HFF-Myc (cell line): ENCODE data around the gene TFAP2A.

ENCODE experiments used
- DNase-seq: peaks from one replicate; pipeline ENCODE4 v3.0.0-alpha.2; 2011; ENCODE audit warnings: low read depth; ENCODE audit errors: extremely low read depth
- H3K4me3 ChIP-seq: replicated peaks from 2 replicates; pipeline ENCODE4 v1.5.1; 2011; ENCODE audit warnings: low read depth, mild to moderate bottlenecking, control low read depth, low read length
- TF ChIP-seq, protein P1 (sequence below): IDR thresholded peaks from 2 replicates; pipeline ENCODE4 v1.5.1; 2012; ENCODE audit warnings: mild to moderate bottlenecking, low read depth, low read length, control low read depth; ENCODE audit errors: missing control alignments

The TFAP2A gene

GRCh38 chr6:10421158-10421920, 6.5 kb upstream of the TFAP2A start:
- TF ChIP-seq, protein P1, sequence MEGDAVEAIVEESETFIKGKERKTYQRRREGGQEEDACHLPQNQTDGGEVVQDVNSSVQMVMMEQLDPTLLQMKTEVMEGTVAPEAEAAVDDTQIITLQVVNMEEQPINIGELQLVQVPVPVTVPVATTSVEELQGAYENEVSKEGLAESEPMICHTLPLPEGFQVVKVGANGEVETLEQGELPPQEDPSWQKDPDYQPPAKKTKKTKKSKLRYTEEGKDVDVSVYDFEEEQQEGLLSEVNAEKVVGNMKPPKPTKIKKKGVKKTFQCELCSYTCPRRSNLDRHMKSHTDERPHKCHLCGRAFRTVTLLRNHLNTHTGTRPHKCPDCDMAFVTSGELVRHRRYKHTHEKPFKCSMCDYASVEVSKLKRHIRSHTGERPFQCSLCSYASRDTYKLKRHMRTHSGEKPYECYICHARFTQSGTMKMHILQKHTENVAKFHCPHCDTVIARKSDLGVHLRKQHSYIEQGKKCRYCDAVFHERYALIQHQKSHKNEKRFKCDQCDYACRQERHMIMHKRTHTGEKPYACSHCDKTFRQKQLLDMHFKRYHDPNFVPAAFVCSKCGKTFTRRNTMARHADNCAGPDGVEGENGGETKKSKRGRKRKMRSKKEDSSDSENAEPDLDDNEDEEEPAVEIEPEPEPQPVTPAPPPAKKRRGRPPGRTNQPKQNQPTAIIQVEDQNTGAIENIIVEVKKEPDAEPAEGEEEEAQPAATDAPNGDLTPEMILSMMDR: no peak
- no peak for DNase-seq
- H3K4me3 ChIP-seq: no peak overlapping the region

DNA sequence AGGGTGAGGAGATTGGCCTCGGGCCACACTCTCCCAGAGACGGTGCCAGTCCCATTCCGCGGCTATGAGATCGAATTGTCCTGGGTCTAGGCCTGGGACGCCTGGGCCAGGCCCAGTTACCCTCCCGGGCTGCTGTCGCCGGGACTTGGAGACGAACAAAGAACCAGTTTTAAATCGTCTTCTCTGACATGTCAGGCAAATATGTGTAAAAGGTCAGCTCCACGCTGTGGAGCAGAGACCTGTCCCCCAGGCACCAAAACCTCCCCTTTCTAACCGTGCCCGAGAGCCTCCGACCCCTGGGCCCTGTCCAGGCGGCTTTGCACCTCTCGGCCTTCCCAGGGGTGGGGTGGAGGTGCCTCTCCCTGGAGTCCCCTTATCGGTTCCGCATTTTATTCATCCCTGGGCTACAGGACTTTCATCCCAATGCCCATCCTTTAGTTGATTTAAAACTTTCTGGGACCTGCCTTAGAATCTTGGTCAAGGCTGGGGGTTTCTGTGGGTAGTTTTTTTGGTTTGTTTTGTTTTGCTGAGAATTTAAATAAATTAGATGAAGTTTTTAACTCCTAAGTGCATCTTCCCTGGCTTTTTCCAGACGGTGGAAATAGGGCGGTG, 5.8 kb upstream of the TFAP2A start:
- TF ChIP-seq, protein P1: no peak
- DNase-seq: no peak
- no peak overlapping the region for H3K4me3 ChIP-seq

DNA sequence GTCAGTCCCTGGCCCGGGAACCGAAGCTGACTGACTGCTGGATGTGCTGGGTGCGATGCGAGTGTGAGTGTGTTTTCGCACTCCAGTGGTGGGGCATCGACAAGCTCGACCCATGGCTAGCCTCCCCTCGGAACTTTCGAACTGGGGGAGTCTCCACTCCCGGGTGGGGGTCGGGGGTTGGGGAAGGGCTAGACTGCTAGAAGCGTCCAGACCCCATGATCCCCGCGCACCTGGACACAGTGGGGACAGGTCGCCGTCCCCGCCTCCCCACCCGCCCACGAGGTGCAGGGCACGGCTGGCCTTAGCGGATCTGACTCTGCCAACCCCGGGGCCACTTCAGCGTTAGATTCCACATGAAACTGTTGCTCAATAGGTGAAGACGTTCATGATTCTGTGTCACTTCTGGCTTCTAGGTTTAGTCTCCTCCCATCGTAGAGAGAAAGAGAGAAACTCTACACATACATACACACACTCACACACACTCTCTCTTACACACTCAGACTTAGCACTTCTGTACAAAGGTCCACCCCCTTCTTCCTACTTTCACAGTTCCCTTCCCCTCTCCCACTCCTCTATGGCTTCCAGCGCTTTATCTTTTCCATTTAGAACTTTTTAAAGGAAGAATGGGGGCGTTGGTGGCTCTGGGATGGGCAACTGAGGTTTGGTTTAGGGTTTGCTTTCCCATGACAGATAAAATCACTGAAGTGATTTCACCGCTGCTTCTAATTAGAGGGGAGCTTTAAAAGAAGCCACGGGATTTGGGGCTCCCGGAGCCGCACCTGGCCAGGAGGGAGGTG, 5.1 kb upstream of the TFAP2A start:
- TF ChIP-seq, protein P1: no peak
- DNase-seq: no peak
- no peak overlapping the region for H3K4me3 ChIP-seq

GRCh38 chr6:10418862-10419748, 4.2 kb upstream of the TFAP2A start:
- no peak for DNase-seq
- H3K4me3 ChIP-seq: no peak overlapping the region
- TF ChIP-seq, protein P1: no peak

DNA sequence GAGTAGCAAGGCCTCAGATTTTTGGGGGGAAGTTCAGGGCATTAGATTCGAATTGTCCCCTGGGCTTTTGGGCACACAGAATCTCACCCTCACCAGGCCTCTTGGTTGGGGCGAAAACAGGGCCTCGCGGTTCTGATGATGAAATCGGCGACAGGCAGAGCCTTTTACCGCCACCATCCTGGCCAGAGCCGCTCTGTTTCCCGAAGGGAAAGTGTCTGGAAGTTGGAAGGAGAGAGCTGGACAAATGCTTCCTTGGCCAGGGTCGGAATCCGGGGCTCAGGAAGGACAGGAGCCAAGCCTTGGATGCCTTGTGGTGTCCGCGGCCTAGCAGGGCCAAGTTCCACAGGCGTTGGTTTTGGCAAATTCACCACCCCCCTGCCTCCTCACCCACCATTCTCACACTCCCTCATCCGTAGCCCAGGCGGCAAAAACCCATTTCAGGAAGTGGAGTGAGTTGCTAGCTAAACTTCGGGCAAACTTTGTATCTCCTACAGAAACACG, 3.5 kb upstream of the TFAP2A start:
- no peak overlapping the region for H3K4me3 ChIP-seq
- no peak for DNase-seq

More for the DNA sequence above, 3.5 kb upstream of the TFAP2A start:
- TF ChIP-seq, protein P1: no peak
